GM23338 (cell line): ENCODE measurements around the gene COBL.

Source experiments
- CREB1 ChIP-seq: fragments of 250-450 bp; sonication (Bioruptor Pico); IDR thresholded peaks from 2 replicates; pipeline ENCODE4 v1.5.0; 2020; ENCODE audit warnings: low read depth, mild to moderate bottlenecking, moderate library complexity
- CTCF ChIP-seq, 2 experiments: fragments of 200-600 bp in 1 of 2; sonication (generic) in 1 of 2; conservative IDR thresholded peaks; 2 replicates each; pipeline versions ENCODE4 v1.5.1 to v1.6.1; 2016 to 2017; ENCODE audit warnings: antibody characterized with exemption in 2 of 2, low read depth in 2 of 2, mild to moderate bottlenecking in 2 of 2, moderate library complexity in 1 of 2
- ETS1 ChIP-seq: IDR thresholded peaks from 2 replicates; pipeline ENCODE4 v1.6.1; 2016; ENCODE audit warnings: antibody characterized with exemption
- EZH2 ChIP-seq: fragments of 200-600 bp; sonication (generic); IDR thresholded peaks from one replicate; pipeline ENCODE4 v1.8.0; 2017; ENCODE audit warnings: antibody characterized with exemption, mild to moderate bottlenecking, low read depth; ENCODE audit not compliant: unreplicated experiment
- JUNB ChIP-seq: IDR thresholded peaks from one replicate; pipeline ENCODE4 v1.6.1; 2016; ENCODE audit warnings: antibody characterized with exemption; ENCODE audit not compliant: unreplicated experiment
- POLR2AphosphoS5 ChIP-seq: IDR thresholded peaks from 2 replicates; pipeline ENCODE4 v1.6.1; 2016; ENCODE audit warnings: antibody characterized with exemption, low read depth

GRCh38 chr7:51328351-51328801 lies 11.8 kb upstream of the COBL start:
- TF ChIP-seq POLR2AphosphoS5: no peak
- no peak for TF ChIP-seq CTCF (conservative IDR thresholded peaks at IDR 0.05; ENCODE audit: low read depth in 2 of 2)
- no peak for TF ChIP-seq EZH2
- no peak for TF ChIP-seq ETS1
- no peak for TF ChIP-seq CREB1 (CRISPR knock-in tag)
- no peak for TF ChIP-seq JUNB
